ENCODE results near the gene YIPF3.

YIPF3 gene

GRCh38 chr6:43532201-43532600 lies 15.5 kb upstream of the YIPF3 start:
- DNase-seq (ENCODE audit: low read depth), result no peak
- H3K4me3 ChIP-seq (ENCODE audit: control insufficient read depth, low read depth, low read length), result no peak overlapping the region
- TF ChIP-seq CTCF (conservative IDR thresholded peaks at IDR 0.05; ENCODE audit: control insufficient read depth, insufficient read depth, low read depth, low read length), result no peak

- no peak for TF ChIP-seq CTCF (conservative IDR thresholded peaks at IDR 0.05; ENCODE audit: control insufficient read depth, insufficient read depth, low read depth, low read length)
- H3K4me3 ChIP-seq (ENCODE audit: control insufficient read depth, low read depth, low read length), result no peak overlapping the region
- no peak for DNase-seq (ENCODE audit: low read depth)
Measured at GRCh38 chr6:43524483-43524961, 7.8 kb upstream of the YIPF3 start.

- no peak for TF ChIP-seq CTCF (conservative IDR thresholded peaks at IDR 0.05; ENCODE audit: control insufficient read depth, insufficient read depth, low read depth, low read length)
- no peak for DNase-seq (ENCODE audit: low read depth)
- H3K4me3 ChIP-seq (ENCODE audit: control insufficient read depth, low read depth, low read length), result no peak overlapping the region
Measured at GRCh38 chr6:43523284-43523683, 6.6 kb upstream of the YIPF3 start.

GRCh38 chr6:43522547-43523261 lies 6.0 kb upstream of the YIPF3 start:
- no peak overlapping the region for H3K4me3 ChIP-seq (ENCODE audit: control insufficient read depth, low read depth, low read length)
- DNase-seq (ENCODE audit: low read depth), result no peak
- no peak for TF ChIP-seq CTCF (conservative IDR thresholded peaks at IDR 0.05; ENCODE audit: control insufficient read depth, insufficient read depth, low read depth, low read length)

GRCh38 chr6:43521836-43522235 lies 5.1 kb upstream of the YIPF3 start:
- no peak overlapping the region for H3K4me3 ChIP-seq (ENCODE audit: control insufficient read depth, low read depth, low read length)
- no peak for DNase-seq (ENCODE audit: low read depth)
- no peak for TF ChIP-seq CTCF (conservative IDR thresholded peaks at IDR 0.05; ENCODE audit: control insufficient read depth, insufficient read depth, low read depth, low read length)

- DNase-seq (ENCODE audit: low read depth), result no peak
- no peak overlapping the region for H3K4me3 ChIP-seq (ENCODE audit: control insufficient read depth, low read depth, low read length)
- TF ChIP-seq CTCF (conservative IDR thresholded peaks at IDR 0.05; ENCODE audit: control insufficient read depth, insufficient read depth, low read depth, low read length), result no peak
Measured at GRCh38 chr6:43520097-43520496, 3.4 kb upstream of the YIPF3 start.

Measured in fibroblast of mammary gland (primary cell).